GM11168 (cell line): ENCODE results near the gene RAB27B.
"Not testable (repeated sequence)": the region's sequence is repeated elsewhere in the genome, so short reads cannot be mapped to it uniquely, and the experiment has no call there.

Experiments used
- in situ Hi-C: fragments of 300-500 bp; cut with MboI; formaldehyde crosslinking; loops from one replicate; pipeline ENCODE4 v1.12.0; 2022; ENCODE audit warnings: low sequenced_read_pairs; ENCODE audit not compliant: unreplicated experiment

The RAB27B gene, protein sequence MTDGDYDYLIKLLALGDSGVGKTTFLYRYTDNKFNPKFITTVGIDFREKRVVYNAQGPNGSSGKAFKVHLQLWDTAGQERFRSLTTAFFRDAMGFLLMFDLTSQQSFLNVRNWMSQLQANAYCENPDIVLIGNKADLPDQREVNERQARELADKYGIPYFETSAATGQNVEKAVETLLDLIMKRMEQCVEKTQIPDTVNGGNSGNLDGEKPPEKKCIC

GRCh38 chr18:54828281-54828881 is at the start of gene RAB27B:
RAB27B (plus strand) TSS chr18:54828477; CDS start chr18:54877586, 49,109 bp downstream.
- in situ Hi-C loops: no loop called here

DNA sequence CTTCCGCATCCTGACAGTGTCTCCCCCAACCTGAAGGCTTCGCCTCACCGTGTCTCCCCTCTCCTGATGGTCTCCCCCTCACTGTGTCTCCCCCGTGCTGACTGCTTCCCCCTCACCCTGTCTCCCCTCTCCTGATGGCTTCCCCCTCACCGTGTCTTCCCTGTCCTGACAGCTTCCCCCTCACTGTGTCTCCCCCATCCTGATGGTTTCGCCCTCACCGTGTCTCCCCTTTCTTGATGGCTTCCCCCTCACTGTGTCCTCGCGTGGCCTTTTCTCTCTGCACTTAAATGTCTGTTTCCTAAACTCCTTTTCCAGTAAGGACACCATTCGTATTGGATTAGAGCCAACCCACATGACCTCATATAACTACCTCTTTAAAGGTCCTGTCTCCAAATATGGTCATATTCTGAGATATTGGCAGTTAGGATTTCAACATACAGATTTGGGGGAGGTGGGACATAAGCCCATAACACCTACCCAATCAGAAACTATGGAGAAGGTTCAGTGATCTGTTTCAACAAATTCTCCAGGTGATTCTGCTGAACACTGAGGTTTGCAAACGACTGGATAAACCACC is 47.9 kb upstream of the RAB27B start:
- in situ Hi-C loops: no loop called here

DNA sequence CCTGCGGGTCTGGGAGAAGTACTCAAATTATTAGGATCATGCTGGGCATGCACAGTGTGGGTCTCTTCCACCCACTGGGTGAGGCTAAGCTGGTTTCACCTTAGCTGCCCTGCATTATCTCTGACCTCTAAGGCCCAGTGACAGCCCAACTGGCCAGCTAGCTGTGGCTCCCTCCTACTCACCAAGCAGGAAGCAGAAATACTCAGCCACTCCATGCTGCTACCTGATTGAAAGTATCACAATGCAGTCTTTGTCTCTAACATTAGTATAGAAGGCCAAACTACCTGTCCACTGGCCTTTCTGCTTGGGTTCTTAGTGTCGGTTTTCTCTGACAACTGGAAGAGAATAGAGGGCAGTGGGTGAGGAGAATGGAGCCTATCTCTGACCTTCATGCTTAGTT is 47.3 kb upstream of the RAB27B start:
- in situ Hi-C loops: no loop called here

GRCh38 chr18:54783139-54783538 is 45.1 kb upstream of the RAB27B start:
- in situ Hi-C loops: no loop called here

GRCh38 chr18:54786206-54786605 is 42.1 kb upstream of the RAB27B start:
- in situ Hi-C loops: no loop called here

DNA sequence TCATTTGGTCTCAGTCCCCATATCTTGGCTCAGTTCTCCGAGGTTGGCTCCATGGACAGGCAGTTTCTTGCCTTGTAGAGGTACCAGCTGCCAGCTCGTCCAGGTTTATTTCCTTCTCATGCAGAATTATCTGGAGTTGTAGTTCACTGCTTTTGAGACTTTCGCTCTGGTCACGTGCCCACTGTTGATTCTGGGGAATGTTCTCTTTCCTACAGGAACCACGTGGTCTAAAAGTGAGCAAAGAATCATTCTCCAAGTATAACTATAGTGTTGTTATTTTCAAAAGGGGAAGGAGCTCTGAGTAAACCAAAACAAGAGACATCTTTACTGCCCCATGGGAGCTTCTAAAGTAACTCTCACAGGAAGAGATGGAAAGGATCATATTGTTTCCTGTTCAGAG is 41.2 kb upstream of the RAB27B start:
- in situ Hi-C loops: no loop called here

- in situ Hi-C loops: no loop called here
Observed at GRCh38 chr18:54787616-54788015, 40.7 kb upstream of the RAB27B start.

DNA sequence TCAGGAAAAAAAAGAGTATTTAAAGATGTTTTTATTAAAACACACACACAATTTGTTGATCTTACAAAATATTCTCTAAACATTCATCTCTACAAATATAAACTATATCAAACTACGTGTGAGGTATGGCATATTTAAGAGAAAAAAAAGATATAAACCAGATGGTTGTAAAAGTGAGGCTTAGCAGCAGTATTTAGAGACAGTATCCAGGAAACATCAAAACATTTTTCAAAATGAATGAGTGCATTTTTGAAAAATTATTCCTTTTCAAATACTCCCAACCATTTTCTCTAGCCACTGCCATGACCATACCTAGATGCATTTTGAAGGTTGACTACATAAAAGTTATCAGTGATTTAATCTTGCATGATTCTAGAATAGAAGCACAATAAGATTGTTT is 38.2 kb upstream of the RAB27B start:
- in situ Hi-C loops: no loop called here

DNA sequence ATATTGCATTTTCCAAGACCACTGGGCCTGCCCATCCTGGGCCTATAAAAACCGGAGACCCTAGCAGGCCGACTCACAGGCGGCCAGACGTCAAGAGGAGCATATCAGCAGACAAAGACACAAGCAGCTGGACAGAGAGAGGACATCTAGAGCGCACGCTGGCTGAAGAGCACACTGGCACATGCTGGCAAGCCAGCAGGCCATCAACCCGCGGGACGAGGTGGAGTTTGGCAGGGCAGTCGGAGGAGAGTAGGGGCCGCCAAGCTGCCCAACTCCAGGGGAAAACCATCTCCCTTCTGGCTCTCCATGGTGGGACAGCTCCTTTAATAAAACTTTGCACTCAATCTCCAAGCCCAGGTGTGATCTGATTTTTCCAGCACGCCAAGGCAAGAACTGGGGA is 36.6 kb upstream of the RAB27B start:
- in situ Hi-C loops: no loop called here

- in situ Hi-C loops: no loop called here
Observed at GRCh38 chr18:54792079-54792478, 36.2 kb upstream of the RAB27B start.

DNA sequence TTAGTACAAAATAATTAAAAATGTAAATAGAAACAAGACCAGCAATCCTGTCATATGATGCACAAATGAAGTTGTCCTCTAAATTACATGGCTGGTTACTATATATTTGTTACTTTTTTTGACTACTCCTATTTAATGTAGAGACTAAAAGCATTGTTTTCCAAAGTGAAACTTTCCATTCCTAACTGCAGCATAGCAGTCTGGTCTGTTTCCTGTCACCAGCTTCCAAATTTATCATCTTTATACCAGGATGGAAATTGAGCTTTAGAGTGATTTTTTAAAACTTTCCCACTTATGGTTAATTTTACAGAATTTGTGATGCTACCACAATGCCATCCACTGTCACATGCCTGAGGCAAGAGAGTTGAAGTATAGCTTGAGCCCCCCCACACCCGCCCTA is 33.5 kb upstream of the RAB27B start:
- in situ Hi-C loops: no loop called here

GRCh38 chr18:54798186-54798585 is 30.1 kb upstream of the RAB27B start:
- in situ Hi-C loops: no loop called here

DNA sequence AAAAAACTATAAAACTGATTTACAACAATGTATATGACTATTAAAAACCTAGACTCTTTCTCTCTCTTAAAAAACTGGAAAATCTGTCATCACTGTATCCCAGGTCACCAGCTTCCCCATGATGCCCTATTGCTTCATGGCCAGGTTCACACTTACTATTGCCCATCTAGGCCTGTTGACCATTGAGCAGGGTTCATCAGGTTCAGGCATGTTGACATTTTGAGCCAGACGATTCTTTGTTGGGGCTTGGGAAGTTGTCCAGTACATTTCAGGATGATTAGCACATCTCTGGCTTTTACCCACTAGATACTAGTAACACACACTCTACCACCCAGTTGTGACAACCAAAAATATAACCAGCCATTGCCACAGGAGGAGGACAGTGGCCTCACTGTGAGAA is 26.9 kb upstream of the RAB27B start:
- in situ Hi-C loops: no loop called here

DNA sequence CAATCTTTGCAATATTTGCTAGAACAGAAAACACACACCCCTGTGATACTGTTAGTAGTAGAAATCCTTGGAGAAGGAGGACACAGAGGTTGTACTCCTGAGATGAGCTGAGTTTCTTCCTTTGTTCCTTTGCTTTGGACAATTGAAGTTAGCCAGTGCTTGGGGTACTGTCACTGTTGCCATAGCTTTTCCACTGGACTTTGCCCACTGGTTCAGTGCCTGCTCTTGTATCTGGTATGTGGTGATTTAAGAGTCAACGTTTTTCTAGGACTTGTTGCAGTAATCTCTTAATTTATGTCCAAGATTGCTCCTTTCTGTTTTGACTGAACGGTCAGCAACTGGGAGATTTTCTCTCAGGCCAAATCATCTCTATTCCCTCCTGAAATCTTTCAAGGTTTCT is 26.1 kb upstream of the RAB27B start:
- in situ Hi-C loops: no loop called here

DNA sequence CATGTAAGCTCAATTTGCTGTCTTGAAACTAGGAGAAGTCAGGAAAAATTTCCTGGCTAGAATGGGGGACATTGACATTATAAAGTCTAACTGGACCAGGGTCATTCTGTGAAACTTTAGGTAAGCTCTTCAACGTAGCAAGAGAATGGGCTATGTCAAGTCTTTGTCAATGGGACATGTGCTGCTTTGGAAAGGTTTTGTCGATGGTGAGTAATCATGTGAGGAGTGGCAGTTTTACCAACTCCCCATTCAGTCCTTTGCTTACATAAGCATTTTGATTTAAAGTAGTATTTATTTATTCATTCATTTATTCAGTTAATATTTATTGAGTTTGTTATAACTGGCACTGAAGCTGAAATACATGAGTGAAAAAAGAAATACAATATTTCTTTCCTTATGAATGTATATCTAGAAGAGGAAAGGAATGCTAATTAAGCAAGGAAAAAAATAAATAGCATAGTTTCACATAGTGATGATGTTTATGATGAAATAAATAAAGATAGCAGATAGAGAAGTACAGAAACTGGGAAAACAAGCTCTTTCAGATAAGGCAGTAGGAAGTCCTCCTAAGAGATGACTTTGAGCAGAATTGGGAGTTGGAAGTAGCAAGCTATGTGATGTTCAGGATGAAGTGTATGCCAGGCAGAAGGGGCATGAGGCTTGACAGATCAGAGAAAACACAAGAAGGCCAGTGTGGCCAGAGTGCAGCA is 25.4 kb upstream of the RAB27B start:
- in situ Hi-C loops: no loop called here

DNA sequence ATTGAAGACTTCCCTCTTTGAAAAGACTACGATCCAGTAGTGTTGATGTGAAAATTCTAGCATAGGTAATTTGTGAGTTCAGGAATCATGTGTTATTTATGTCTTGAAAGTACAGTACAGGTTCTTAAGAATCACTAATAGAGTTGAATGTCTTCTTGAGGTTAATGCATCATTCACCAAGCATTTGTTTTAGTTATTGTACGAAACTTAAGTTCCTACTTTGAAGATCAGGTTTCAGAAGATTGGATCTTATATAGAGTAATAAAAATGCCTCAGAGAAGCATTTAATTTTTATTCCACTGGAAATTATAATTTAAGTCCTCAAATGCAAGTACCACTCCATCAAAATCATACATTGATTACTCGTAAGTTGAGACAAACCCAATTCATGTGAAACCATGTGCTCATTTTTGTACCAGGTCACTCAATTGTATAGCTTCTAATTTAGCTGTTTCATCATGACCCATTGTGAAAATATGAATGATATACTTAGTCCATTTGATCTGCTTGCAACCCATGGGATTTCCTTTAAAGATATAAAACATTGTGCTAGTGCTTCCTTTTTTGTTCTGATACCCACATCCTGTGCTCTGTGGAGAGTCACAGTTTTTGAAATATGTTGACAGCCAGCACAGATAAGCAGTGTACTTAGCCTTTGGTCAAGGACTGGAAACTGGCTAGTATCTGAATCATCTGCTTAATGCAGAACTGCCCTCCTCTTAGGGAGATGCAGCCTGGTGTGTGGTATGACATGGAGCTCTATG is 22.5 kb upstream of the RAB27B start:
- in situ Hi-C loops: no loop called here

- in situ Hi-C loops: no loop called here
Observed at GRCh38 chr18:54806526-54806925, 21.8 kb upstream of the RAB27B start.

GRCh38 chr18:54807303-54807702 is 21.0 kb upstream of the RAB27B start:
- in situ Hi-C loops: no loop called here

GRCh38 chr18:54810662-54811061 is 17.6 kb upstream of the RAB27B start:
- in situ Hi-C loops: not testable (repeated sequence)

GRCh38 chr18:54812885-54813284 is 15.4 kb upstream of the RAB27B start:
- in situ Hi-C loops: no loop called here

DNA sequence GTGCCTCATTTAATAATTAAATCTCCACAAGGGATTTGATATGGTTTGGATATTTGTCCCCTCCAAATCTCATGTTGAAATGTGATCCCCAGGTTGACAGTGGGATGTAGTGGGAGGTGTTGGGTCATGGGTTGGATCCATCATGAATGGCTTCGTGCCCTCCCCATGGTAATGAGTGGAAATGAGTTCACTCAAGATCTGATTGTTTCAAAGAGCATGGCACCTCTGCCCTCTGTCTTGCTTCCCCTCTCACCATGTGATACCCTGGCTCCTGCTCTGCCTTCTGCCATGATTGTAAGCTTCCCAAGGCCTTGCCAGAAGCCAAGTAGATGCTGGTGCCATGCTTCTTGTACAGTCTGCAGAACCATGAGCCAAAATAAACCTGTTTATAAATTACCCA is 15.0 kb upstream of the RAB27B start:
- in situ Hi-C loops: no loop called here
